HG02840 (cell line): ENCODE results near the gene STAM2.
A peak's percentile ranks its signal among the peaks of the same experiment; 100 is the strongest.
"Not testable (repeated sequence)": the region's sequence is repeated elsewhere in the genome, so short reads cannot be mapped to it uniquely, and the experiment has no call there.

ENCODE experiments used
- ATAC-seq: cut with Tn5 transposase; IDR thresholded peaks from one replicate; pipeline ENCODE4 v1.9.1; 2021; ENCODE audit warnings: mild to moderate bottlenecking, moderate library complexity, moderate number of reproducible peaks; ENCODE audit not compliant: unreplicated experiment, low FRiP score

STAM2 gene

GRCh38 chr2:152115952-152116351, 59.6 kb downstream of the STAM2 start:
- ATAC-seq, result no peak

DNA sequence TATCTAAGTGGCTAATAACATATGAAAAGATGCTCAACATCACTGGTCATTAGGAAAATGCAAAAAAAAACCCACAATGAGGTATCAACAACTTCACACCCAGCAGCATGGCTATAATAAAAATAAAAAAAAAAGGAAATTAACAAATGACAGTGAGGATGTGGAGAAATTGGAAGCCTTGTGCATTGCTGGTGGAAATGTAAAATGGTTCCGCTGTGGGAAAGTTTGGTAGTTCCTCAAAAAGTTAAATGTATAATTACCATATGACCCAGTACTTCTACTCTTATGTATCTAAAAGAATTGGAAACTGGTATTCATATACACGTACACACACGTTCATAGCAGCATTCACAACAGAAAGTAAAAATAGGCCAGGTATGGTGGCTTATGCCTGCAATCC, 61.2 kb downstream of the STAM2 start:
- ATAC-seq, result no peak

GRCh38 chr2:152107140-152107539, 68.4 kb downstream of the STAM2 start:
- ATAC-seq, result not testable (repeated sequence)

GRCh38 chr2:152106464-152106863, 69.1 kb downstream of the STAM2 start:
- no peak for ATAC-seq

GRCh38 chr2:152103271-152103670, 72.3 kb downstream of the STAM2 start:
- no peak for ATAC-seq

- ATAC-seq, result no peak
Measured at GRCh38 chr2:152100961-152101360, 74.6 kb downstream of the STAM2 start.

DNA sequence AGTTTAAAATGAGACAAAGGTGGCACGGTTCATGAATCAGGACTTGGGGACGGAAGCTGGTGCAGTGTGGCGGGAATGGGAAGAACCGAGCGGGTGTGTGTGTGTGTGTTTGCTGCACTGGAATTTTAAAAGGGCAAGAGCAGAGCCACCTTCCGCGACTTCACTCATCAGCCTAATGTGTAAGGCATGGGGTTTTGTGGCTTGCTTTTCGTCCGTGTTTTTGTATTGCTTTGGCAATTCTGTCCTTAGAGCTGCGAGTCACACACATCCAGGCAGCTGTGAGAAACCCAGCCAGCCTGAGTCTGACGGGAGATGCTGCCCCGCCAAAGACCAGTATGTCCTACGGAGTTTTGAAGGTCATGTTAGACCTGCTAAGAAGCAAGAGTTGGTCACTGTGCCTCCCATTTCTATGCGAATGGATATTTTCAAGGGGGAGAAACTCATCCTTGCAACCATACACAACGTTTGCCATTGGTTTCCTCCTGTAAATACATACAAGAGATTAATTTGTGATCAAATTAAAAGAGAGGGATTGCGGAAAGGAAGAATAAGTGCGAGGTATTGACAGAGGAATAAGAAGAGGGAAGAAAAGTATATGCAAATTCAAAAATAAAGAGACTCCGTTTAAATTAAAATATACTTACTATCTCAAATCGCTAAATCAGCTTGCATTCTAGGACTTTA, 76.1 kb downstream of the STAM2 start:
- ATAC-seq, result no peak

DNA sequence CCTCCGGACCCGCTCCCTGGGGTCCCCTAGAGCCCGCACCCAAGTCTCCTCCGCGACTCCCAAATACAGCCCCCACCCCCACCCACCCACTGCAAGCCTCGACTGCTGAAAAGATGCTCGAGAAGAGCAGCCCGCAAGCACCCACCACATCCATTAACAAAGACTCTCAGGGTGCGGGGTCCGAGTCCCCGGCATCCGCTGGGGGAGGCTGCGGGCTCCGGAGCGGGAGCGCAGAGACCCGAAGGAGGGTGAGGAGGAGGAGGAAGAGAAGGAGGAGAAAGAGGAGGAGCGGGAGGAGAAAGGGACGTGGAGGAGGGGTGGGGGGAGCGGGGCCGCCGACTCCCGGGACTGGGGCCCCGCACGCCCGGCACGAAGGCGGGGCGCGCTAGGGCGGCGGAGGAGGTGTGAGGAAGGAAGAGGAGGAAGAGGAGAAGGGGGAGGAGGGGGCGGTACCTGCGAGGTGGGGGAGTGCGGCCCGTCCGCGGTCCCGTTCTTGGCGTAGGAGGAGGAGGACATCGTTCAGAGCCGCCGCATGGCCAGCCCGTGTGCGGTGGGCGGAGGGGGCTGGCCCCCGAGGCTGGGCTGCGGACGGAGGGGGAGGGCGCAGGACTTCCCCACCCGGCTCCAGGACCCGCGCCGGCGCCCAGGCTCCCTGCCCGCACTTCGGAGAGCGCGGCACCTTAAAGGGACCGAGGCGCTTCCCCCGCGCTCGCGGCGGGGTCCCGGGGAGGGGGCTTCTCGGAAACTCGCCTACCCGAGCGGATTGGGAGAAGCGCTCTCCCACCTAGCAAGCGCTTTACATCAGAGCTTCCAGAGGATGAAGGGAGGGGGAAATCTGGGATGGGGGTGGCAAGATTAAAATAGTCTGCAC, 76.8 kb downstream of the STAM2 start, which contains the start of gene CACNB4:
Gene CACNB4 (minus strand): TSS at position 549 of the 871 bp plus-strand sequence.
- no peak for ATAC-seq

GRCh38 chr2:152097801-152098495, 77.6 kb downstream of the STAM2 start:
- ATAC-seq, result peak; percentile 46

GRCh38 chr2:152097290-152097800, 78.2 kb downstream of the STAM2 start:
- ATAC-seq, result peak; percentile 16

DNA sequence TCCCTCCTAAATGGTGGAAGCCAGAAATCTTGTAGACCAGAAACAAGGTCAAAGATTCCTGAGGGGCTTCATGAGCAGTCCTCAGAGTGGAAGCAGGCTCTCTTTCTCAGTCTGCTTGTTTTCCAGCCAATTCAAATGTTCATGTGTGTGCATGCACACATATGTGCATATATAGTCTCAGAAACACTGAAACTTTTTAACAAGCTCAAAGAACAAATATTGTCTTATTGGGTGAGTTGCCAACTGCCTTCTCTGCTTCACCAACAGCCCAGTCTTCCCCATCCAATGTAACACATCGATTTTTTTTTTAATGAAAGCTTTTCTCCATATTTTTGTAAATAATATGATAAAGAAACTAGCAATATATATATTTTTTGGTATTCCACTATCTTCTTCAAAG, 80.4 kb downstream of the STAM2 start:
- no peak for ATAC-seq

DNA sequence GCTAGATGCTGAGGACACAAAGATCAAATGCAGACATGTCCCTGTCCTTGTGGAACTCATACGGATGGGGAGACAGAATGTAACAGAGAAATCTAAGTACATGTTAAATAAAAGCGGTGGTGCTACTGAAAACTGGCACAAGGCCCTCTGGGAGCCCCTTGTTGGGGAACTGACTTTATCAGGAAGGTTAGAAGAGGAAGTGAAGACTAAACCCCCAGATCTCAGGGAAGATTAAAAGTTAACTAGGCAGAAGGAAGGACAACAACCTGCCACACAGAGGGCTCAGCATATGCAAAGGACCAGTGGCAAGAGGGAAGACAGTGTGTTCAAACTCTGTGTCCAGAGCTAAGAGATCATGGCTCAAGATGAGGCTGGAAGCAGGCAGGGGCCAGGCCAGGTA, 81.5 kb downstream of the STAM2 start:
- ATAC-seq, result no peak

DNA sequence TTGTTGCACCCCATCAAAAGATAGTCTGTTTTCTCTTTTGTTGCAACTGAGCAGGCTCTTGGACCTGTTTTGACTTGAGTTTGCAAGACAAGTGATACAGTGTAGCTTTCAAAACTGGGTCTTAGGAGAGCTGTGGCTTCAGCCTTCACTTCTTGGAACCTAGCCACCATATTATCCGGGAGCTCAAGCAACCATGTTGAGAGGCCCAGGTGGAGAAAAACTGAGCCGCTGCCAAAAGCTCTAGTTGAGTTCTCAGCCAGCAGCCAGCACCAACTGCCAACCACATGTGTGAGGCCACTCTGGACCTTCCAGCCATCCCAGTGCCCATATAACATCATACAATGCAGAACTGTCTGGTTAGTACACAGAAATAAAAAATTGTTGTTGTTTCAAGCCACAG, 82.1 kb downstream of the STAM2 start:
- no peak for ATAC-seq

- ATAC-seq, result no peak
Measured at GRCh38 chr2:152092095-152092494, 83.5 kb downstream of the STAM2 start.

- ATAC-seq, result not testable (repeated sequence)
Measured at GRCh38 chr2:152090726-152091125, 84.8 kb downstream of the STAM2 start.

DNA sequence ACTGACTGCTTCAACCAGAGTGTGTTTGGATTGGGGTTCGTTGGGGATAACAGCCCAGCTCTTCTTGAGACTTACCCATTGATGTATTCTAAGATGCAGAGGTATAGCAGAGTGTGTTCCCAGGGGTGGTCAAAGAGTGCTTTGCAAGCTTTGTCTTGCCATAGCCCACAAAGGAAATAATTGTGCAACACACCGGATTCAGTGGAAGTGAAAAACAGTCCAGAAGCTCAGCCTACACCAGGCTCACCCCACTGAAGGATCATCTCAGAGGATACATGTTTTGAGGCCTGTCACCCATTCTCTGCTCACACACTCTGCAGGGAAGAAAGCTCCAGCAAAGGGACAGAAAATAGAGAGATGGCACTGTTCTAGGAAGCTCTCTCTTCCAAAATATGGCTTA, 86.3 kb downstream of the STAM2 start:
- no peak for ATAC-seq

GRCh38 chr2:152088006-152088405, 87.6 kb downstream of the STAM2 start:
- no peak for ATAC-seq

- ATAC-seq, result no peak
Measured at GRCh38 chr2:152086231-152086630, 89.3 kb downstream of the STAM2 start.

- no peak for ATAC-seq
Measured at GRCh38 chr2:152084076-152084475, 91.5 kb downstream of the STAM2 start.

- no peak for ATAC-seq
Measured at GRCh38 chr2:152083202-152083875, 92.2 kb downstream of the STAM2 start.
